GM12873 (cell line): ENCODE results near the gene DPP6.

Source experiments
- CTCF ChIP-seq: IDR thresholded peaks from 2 replicates; pipeline ENCODE4 v1.5.1; 2012; ENCODE audit warnings: low read depth, mild to moderate bottlenecking, moderate library complexity, low read length, control low read depth; ENCODE audit not compliant: insufficient read depth; ENCODE audit errors: missing control alignments

Gene DPP6

DNA sequence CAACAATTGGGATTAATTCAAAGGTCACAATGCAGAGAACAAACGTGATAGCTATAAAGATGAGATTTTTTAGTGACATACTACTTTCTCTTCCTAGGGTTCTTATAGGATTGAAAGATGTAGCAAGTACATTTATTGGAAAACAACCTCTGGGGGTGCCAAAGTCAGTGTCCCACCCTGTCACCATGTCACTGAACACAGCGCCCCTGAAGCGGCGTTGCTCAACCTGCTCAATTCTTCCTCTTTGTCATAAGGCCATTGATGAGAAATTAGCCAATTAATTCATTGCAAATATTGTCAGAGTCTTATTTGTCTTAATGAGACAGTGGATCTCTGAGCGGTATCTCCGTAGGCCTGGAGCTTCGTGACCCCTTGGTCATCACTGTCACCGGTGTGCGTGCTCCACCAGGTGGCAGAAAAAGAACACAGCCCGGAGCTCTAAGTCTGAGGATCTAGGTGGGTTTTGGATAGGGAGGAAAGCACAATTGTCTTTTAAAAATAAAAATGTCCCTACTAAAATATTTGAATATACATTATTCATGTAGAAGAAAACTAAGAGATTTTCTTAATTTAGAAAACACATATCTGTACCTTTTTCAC is 588.2 kb downstream of the DPP6 start:
- TF ChIP-seq CTCF = peak; percentile 8

- no peak for TF ChIP-seq CTCF
Observed at GRCh38 chr7:154640917-154641316, 588.7 kb downstream of the DPP6 start.

- no peak for TF ChIP-seq CTCF
Observed at GRCh38 chr7:154644366-154644765, 592.2 kb downstream of the DPP6 start.

DNA sequence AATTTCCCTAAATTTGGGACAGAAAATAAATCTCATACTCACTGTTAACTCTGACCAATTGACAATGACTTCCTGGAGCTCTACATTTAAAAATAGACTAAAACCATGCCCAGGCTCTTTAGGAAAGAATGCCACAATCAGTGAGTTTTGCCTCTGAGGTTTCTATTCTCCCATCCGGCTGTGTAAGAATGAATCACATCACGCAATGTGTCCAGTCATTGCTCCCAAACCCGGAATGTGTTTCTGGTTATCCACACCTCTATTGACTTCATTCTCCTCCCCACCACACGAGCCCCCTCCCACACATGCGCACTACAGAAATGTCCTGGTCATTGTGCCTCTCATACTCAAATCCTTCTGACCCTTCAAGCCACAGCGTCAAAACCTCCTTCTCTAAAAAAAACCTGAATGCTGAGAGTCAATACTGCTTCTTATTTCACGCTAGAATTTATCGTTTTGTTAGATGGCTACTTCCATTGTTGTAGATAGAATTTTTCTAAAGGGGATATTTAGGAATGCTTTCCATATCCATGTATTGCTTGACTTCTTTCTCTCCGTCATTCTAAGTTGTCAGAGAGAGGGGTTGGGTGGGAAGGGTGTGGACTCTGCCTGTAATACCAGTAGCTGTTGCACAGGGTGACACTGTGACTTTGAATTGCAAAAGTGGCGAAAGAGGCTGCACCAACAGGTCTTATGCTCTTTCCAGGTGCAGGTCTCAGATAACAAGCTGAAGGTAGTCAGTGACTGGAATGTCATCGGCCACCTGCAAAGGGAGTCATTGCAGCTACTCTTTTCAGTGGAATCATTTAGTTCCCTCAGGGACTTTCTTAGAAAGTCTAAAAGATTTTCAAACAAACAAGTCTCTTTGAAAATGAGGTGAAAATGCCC is 594.2 kb downstream of the DPP6 start:
- TF ChIP-seq CTCF = no peak

- no peak for TF ChIP-seq CTCF
Observed at GRCh38 chr7:154647625-154648024, 595.4 kb downstream of the DPP6 start.

DNA sequence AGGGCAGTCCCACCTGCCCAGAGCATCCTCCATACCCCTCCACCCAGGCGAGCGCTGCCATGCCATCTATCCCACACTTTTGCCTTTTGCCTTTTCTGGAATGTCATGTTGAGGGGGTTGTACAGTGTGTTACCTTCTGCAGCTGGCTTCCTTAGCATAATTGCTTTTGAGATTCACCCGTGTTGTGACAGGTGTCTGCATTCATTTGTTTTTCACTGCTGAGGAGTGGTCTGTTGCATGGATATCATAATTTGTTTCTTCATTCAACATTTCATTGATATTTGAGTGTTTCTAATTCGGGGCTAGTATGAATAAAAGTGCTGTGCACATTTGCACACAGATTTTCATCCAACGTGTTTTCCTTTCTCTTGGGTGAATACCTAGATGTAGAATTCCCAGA is 596.8 kb downstream of the DPP6 start:
- no peak for TF ChIP-seq CTCF

GRCh38 chr7:154649434-154649833 is 597.2 kb downstream of the DPP6 start:
- TF ChIP-seq CTCF = no peak
